RWPE2 (cell line): ENCODE measurements around the gene SAMD8.

Experiments used
- ATAC-seq: fragments of 200-7000 bp; cut with Tn5 transposase; 3 replicates; pipeline ENCODE4 v1.9.1; 2021; ENCODE audit warnings: low read depth
- DNase-seq: peaks from one replicate; pipeline ENCODE4 v3.0.0-alpha.2; 2020; ENCODE audit warnings: low spot score
- H3K27ac ChIP-seq: fragments of 450-650 bp; 2 replicates; pipeline ENCODE4 v1.5.1; 2017; ENCODE audit warnings: mild to moderate bottlenecking; ENCODE audit not compliant: poor library complexity, severe bottlenecking
- H3K27me3 ChIP-seq: fragments of 250-450 bp; sonication (Bioruptor Pico); 2 replicates; pipeline ENCODE4 v1.5.1; 2021; ENCODE audit warnings: mild to moderate bottlenecking, moderate library complexity; ENCODE audit not compliant: insufficient read depth, poor library complexity, severe bottlenecking
- H3K36me3 ChIP-seq: fragments of 250-450 bp; sonication (Bioruptor Pico); 2 replicates; pipeline ENCODE4 v1.5.1; 2020; ENCODE audit warnings: low read depth, mild to moderate bottlenecking, moderate library complexity
- H3K4me1 ChIP-seq: fragments of 250-450 bp; sonication (Bioruptor Pico); 2 replicates; pipeline ENCODE4 v1.5.1; 2021; ENCODE audit warnings: mild to moderate bottlenecking, moderate library complexity; ENCODE audit not compliant: insufficient read depth, poor library complexity, severe bottlenecking
- H3K4me3 ChIP-seq: fragments of 250-450 bp; sonication (Bioruptor Pico); 2 replicates; pipeline ENCODE4 v1.5.1; 2021; ENCODE audit warnings: mild to moderate bottlenecking, moderate library complexity; ENCODE audit not compliant: severe bottlenecking
- H3K9me3 ChIP-seq: fragments of 250-450 bp; sonication (Bioruptor Pico); 2 replicates; pipeline ENCODE4 v1.5.1; 2021; ENCODE audit warnings: mild to moderate bottlenecking, moderate library complexity; ENCODE audit not compliant: severe bottlenecking
- CTCF ChIP-seq: fragments of 450-650 bp; IDR thresholded peaks from one replicate; pipeline ENCODE4 v1.5.1; 2017; ENCODE audit warnings: mild to moderate bottlenecking, moderate library complexity; ENCODE audit not compliant: poor library complexity, severe bottlenecking

SAMD8 gene

GRCh38 chr10:75223507-75223906 is 112.1 kb downstream of the SAMD8 start:
- Histone ChIP-seq H3K4me3 (no peak overlapping the region), H3K36me3 (peaks cover 92% of the 10 kb centered on the region), H3K4me1 (peaks cover 40% of the 10 kb centered on the region), H3K27me3 (no peaks in the 10 kb centered on the region), H3K27ac (peak overlapping the region; percentile 81), H3K9me3 (no peaks in the 10 kb centered on the region)
- no peak for TF ChIP-seq CTCF
- no peak for ATAC-seq
- no peak for DNase-seq

GRCh38 chr10:75226095-75226494 is 114.6 kb downstream of the SAMD8 start:
- DNase-seq (no peak), ATAC-seq (no peak)
- Histone ChIP-seq H3K4me3 (no peak overlapping the region), H3K27ac (peak overlapping the region; percentile 81), H3K27me3 (no peaks in the 10 kb centered on the region), H3K4me1 (peaks cover 52% of the 10 kb centered on the region), H3K9me3 (no peaks in the 10 kb centered on the region), H3K36me3 (peaks cover 91% of the 10 kb centered on the region)
- no peak for TF ChIP-seq CTCF

DNA sequence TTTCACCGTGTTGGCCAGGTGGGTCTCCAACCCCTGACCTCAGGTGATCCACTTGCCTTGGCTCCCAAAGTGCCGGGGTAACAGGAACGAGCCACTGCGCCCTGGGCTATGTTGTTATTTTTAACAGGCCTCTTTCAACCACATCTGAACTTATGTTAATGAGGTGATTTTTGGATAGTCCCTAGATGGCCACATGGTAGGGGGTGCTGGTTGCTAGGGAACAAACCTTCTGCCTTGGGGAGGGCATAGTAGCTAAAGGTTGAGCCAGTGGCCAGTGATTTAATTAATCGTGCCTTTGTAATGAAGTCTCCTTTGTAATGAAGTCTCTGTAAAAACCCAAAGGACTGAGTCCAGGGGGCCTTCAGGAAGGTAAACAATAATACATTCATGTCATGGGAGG is 115.2 kb downstream of the SAMD8 start:
- H3K36me3 ChIP-seq, result peaks cover 91% of the 10 kb centered on the region
- ATAC-seq, result no peak

GRCh38 chr10:75228278-75228677 is 116.8 kb downstream of the SAMD8 start:
- ATAC-seq, result no peak
- peak overlapping the region; percentile 81 for H3K27ac ChIP-seq
- peaks cover 89% of the 10 kb centered on the region for H3K36me3 ChIP-seq
- no peak for DNase-seq
- no peak for TF ChIP-seq CTCF
- H3K9me3 ChIP-seq, result no peaks in the 10 kb centered on the region
- H3K4me1 ChIP-seq, result peaks cover 48% of the 10 kb centered on the region
- no peak overlapping the region for H3K4me3 ChIP-seq
- H3K27me3 ChIP-seq, result no peaks in the 10 kb centered on the region

More for the DNA sequence above, 115.2 kb downstream of the SAMD8 start:
- DNase-seq, result no peak
- peaks cover 52% of the 10 kb centered on the region for H3K4me1 ChIP-seq
- no peaks in the 10 kb centered on the region for H3K9me3 ChIP-seq
- no peak overlapping the region for H3K4me3 ChIP-seq
- no peak for TF ChIP-seq CTCF
- no peaks in the 10 kb centered on the region for H3K27me3 ChIP-seq
- H3K27ac ChIP-seq, result peak overlapping the region; percentile 81

DNA sequence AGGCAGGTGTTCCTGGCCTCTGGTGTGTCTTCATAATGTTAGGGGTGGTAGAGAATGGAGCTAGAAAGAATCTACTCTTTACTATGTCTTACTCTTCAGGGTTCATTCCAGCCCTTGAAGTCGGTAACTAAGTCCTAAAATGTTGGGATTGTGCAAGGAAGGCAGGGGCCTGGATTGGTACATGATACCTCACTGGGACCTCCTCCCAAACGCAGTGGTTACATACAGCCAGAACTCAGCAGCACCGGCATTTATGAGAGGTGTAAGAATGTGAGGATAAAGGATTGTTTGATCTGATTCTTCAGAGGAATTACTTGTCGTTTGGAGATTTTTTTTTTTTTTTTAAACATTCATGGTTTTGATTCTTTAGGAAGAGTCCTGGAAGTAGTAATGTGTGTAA is 117.4 kb downstream of the SAMD8 start:
- H3K4me3 ChIP-seq, result no peak overlapping the region
- H3K36me3 ChIP-seq, result peaks cover 89% of the 10 kb centered on the region
- ATAC-seq (no peak), DNase-seq (no peak)
- no peaks in the 10 kb centered on the region for H3K27me3 ChIP-seq
- H3K4me1 ChIP-seq, result peaks cover 48% of the 10 kb centered on the region
- no peak for TF ChIP-seq CTCF
- peak overlapping the region; percentile 81 for H3K27ac ChIP-seq
- no peaks in the 10 kb centered on the region for H3K9me3 ChIP-seq
